Skeletal muscle cell (primary cell): ENCODE measurements around the gene EDA.

ENCODE experiments used
- DNase-seq: peaks from one replicate; pipeline ENCODE4 v3.0.0-alpha.2; 2010; ENCODE audit warnings: low read depth
- H3K4me3 ChIP-seq: 2 replicates; pipeline ENCODE4 v1.5.1; 2011; ENCODE audit warnings: low read depth, mild to moderate bottlenecking, control low read depth, low read length, moderate library complexity

Gene EDA

GRCh38 chrX:70044541-70045245 lies 428.8 kb downstream of the EDA start:
- H3K4me3 ChIP-seq: no peak overlapping the region
- no peak for DNase-seq

- no peak overlapping the region for H3K4me3 ChIP-seq
- DNase-seq: no peak
Observed at GRCh38 chrX:70046978-70047377, 431.1 kb downstream of the EDA start.

- H3K4me3 ChIP-seq: no peak overlapping the region
- no peak for DNase-seq
Observed at GRCh38 chrX:70049406-70049805, 433.5 kb downstream of the EDA start.

- no peak for DNase-seq
- H3K4me3 ChIP-seq: no peak within 1 kb of the TSS
Observed at GRCh38 chrX:70049925-70050324, 434.0 kb downstream of the EDA start, which contains the start of gene AWAT2. Gene AWAT2 (minus strand): TSS chrX:70049938. CDS start chrX:70049932, 6 bp downstream.

GRCh38 chrX:70052895-70053615 lies 437.1 kb downstream of the EDA start:
- no peak overlapping the region for H3K4me3 ChIP-seq
- no peak for DNase-seq

- no peak for DNase-seq
- no peak overlapping the region for H3K4me3 ChIP-seq
Observed at GRCh38 chrX:70054391-70054790, 438.5 kb downstream of the EDA start.

- DNase-seq: no peak
Observed at GRCh38 chrX:70062076-70062475, 446.2 kb downstream of the EDA start, which contains the start of gene OTUD6A. Gene OTUD6A (plus strand): TSS chrX:70062457. CDS start chrX:70062525, 68 bp downstream.

GRCh38 chrX:70062961-70063550 lies 447.1 kb downstream of the EDA start:
- no peak for DNase-seq
- no peak overlapping the region for H3K4me3 ChIP-seq

More at GRCh38 chrX:70062076-70062475, 446.2 kb downstream of the EDA start, which contains the start of gene OTUD6A:
- no peak within 1 kb of the TSS for H3K4me3 ChIP-seq

- no peak for DNase-seq
- no peak overlapping the region for H3K4me3 ChIP-seq
Observed at GRCh38 chrX:70066646-70067045, 450.7 kb downstream of the EDA start.

GRCh38 chrX:70079297-70079696 lies 463.4 kb downstream of the EDA start:
- DNase-seq: no peak
- H3K4me3 ChIP-seq: no peak overlapping the region

- no peak overlapping the region for H3K4me3 ChIP-seq
- DNase-seq: no peak
Observed at GRCh38 chrX:70079870-70080269, 464.0 kb downstream of the EDA start.

GRCh38 chrX:70082723-70083122 lies 466.8 kb downstream of the EDA start:
- DNase-seq: no peak
- no peak overlapping the region for H3K4me3 ChIP-seq

GRCh38 chrX:70084592-70085240 lies 468.8 kb downstream of the EDA start:
- no peak overlapping the region for H3K4me3 ChIP-seq
- no peak for DNase-seq

GRCh38 chrX:70087857-70088630 lies 472.1 kb downstream of the EDA start:
- DNase-seq: no peak
- no peak overlapping the region for H3K4me3 ChIP-seq

GRCh38 chrX:70088751-70089150 lies 472.8 kb downstream of the EDA start:
- DNase-seq: no peak
- no peak overlapping the region for H3K4me3 ChIP-seq
